IMR-90 (cell line): ENCODE measurements around the gene DNM3. TPM values are rescaled to one million over a fixed set of nuclear protein-coding genes. Genes with fewer than 3 reads are reported as not detected.
A peak's percentile ranks its signal among the peaks of the same experiment; 100 is the strongest.

ENCODE experiments used
- ATAC-seq: fragments of 200-7000 bp; cut with Tn5 transposase; 2 replicates; pipeline ENCODE4 v1.9.1; 2020; ENCODE audit warnings: low read depth, mild to moderate bottlenecking, moderate library complexity
- BruUV-seq: library from RNA; stranded (reverse); fragments of 400-500 nt; replicated peaks from 2 replicates; lab custom pipeline; 2021; lab: Mats Ljungman, UMichigan
- CTCF ChIA-PET: fragments of 300-600 bp; formaldehyde crosslinking; extraction: SDS; loops from one replicate; lab custom pipeline; 2021; ENCODE audit warnings: antibody characterized with exemption; lab: Yijun Ruan, JAX
- POLR2A ChIA-PET: fragments of 300-600 bp; sonication (Branson Sonifier 250); formaldehyde crosslinking; loops from one replicate; lab custom pipeline; 2022; ENCODE audit warnings: antibody characterized with exemption; ENCODE audit not compliant: unreplicated experiment; lab: Charles Lee
- DNase-seq: peaks from one replicate; pipeline ENCODE4 v3.0.0; 2013
- H2AFZ ChIP-seq: replicated peaks from 2 replicates; pipeline ENCODE3; 2013; ENCODE audit warnings: low read length, mild to moderate bottlenecking; ENCODE audit not compliant: poor library complexity
- H2AK5ac ChIP-seq: 2 replicates; pipeline ENCODE4 v1.6.1; 2013; ENCODE audit warnings: low read depth, low read length, inconsistent platforms
- H2AK9ac ChIP-seq: replicated peaks from 2 replicates; pipeline ENCODE3; 2013; ENCODE audit warnings: mild to moderate bottlenecking, low read depth, low read length, moderate library complexity; ENCODE audit not compliant: poor library complexity
- H2BK120ac ChIP-seq: 2 replicates; pipeline ENCODE4 v1.6.1; 2013; ENCODE audit warnings: low read depth, low read length, inconsistent platforms
- H2BK15ac ChIP-seq: 3 replicates; pipeline ENCODE4 v1.6.1; 2013; ENCODE audit warnings: low read depth, low read length, inconsistent platforms
- H2BK20ac ChIP-seq: 2 replicates; pipeline ENCODE4 v1.6.1; 2013; ENCODE audit warnings: low read depth, mild to moderate bottlenecking, inconsistent platforms, low read length, moderate library complexity
- H2BK5ac ChIP-seq: 2 replicates; pipeline ENCODE4 v1.6.1; 2013; ENCODE audit warnings: mild to moderate bottlenecking, low read depth, low read length, inconsistent platforms; ENCODE audit not compliant: poor library complexity, severe bottlenecking
- H3K14ac ChIP-seq: replicated peaks from 2 replicates; pipeline ENCODE4 v1.6.1; 2013; ENCODE audit warnings: low read depth, low read length, inconsistent platforms
- H3K18ac ChIP-seq: 2 replicates; pipeline ENCODE4 v1.6.1; 2013; ENCODE audit warnings: low read depth, low read length, control low read depth
- H3K23ac ChIP-seq: 2 replicates; pipeline ENCODE4 v1.6.1; 2013; ENCODE audit warnings: low read depth, low read length, inconsistent platforms
- H3K27ac ChIP-seq: 2 replicates; pipeline ENCODE4 v1.5.1; 2013; ENCODE audit warnings: mild to moderate bottlenecking, control low read depth, low read length; ENCODE audit not compliant: insufficient read depth
- H3K27me3 ChIP-seq: 2 replicates; pipeline ENCODE4 v1.6.1; 2013; ENCODE audit warnings: low read length; ENCODE audit not compliant: control insufficient read depth, insufficient read depth
- H3K36me3 ChIP-seq: 2 replicates; pipeline ENCODE4 v1.6.1; 2013; ENCODE audit warnings: low read length, mixed read lengths; ENCODE audit not compliant: control insufficient read depth, insufficient read depth
- H3K4ac ChIP-seq: 2 replicates; pipeline ENCODE4 v1.6.1; 2013; ENCODE audit warnings: low read depth, low read length, inconsistent platforms
- H3K4me1 ChIP-seq: 2 replicates; pipeline ENCODE4 v1.6.1; 2013; ENCODE audit warnings: low read length, mixed read lengths; ENCODE audit not compliant: control insufficient read depth, insufficient read depth
- H3K4me2 ChIP-seq: 2 replicates; pipeline ENCODE4 v1.6.1; 2013; ENCODE audit warnings: low read depth, mild to moderate bottlenecking, control low read depth, low read length, moderate library complexity
- H3K4me3 ChIP-seq: 2 replicates; pipeline ENCODE4 v1.5.1; 2013; ENCODE audit warnings: low read depth, mild to moderate bottlenecking, control low read depth, low read length, moderate library complexity; ENCODE audit not compliant: insufficient read depth
- H3K56ac ChIP-seq: 2 replicates; pipeline ENCODE4 v1.6.1; 2013; ENCODE audit warnings: low read length, inconsistent platforms; ENCODE audit not compliant: insufficient read depth; ENCODE audit errors: extremely low read depth
- H3K79me1 ChIP-seq, 2 experiments: 2 replicates each; pipeline ENCODE4 v1.6.1; 2013; ENCODE audit warnings: low read length in 2 of 2, inconsistent platforms in 1 of 2, low read depth in 1 of 2
- H3K9ac ChIP-seq: 2 replicates; pipeline ENCODE4 v1.6.1; 2013; ENCODE audit warnings: low read depth, low read length, control low read depth
- H3K9me1 ChIP-seq: 2 replicates; pipeline ENCODE4 v1.6.1; 2013; ENCODE audit warnings: low read length, inconsistent platforms; ENCODE audit not compliant: insufficient read depth
- H3K9me3 ChIP-seq: 2 replicates; pipeline ENCODE4 v1.6.1; 2013; ENCODE audit warnings: low read length; ENCODE audit not compliant: control insufficient read depth, insufficient read depth
- H4K20me1 ChIP-seq: 2 replicates; pipeline ENCODE4 v1.6.1; 2013; ENCODE audit warnings: low read length, inconsistent platforms; ENCODE audit not compliant: insufficient read depth
- H4K5ac ChIP-seq: 2 replicates; pipeline ENCODE4 v1.6.1; 2013; ENCODE audit warnings: mild to moderate bottlenecking, low read depth, low read length, control low read depth
- H4K8ac ChIP-seq, 2 experiments: 2 replicates each; pipeline ENCODE4 v1.6.1; 2013; ENCODE audit warnings: low read depth in 2 of 2, low read length in 2 of 2, control low read depth in 1 of 2, inconsistent platforms in 1 of 2
- H4K91ac ChIP-seq: 2 replicates; pipeline ENCODE4 v1.6.1; 2013; ENCODE audit warnings: low read depth, low read length, inconsistent platforms; ENCODE audit not compliant: insufficient read depth
- MAFK ChIP-seq: IDR thresholded peaks from 2 replicates; pipeline ENCODE4 v1.6.1; 2012; ENCODE audit warnings: low read depth, low read length, improper control_type of control experiment
- MAZ ChIP-seq: IDR thresholded peaks from 2 replicates; pipeline ENCODE4 v1.6.1; 2012; ENCODE audit warnings: low read depth, mild to moderate bottlenecking, low read length, improper control_type of control experiment, moderate library complexity, borderline replicate concordance
- POLR2A ChIP-seq: IDR thresholded peaks from 2 replicates; pipeline ENCODE4 v1.6.1; 2012; ENCODE audit warnings: mild to moderate bottlenecking, low read depth, low read length
- dilution Hi-C: fragments of 300-500 bp; cut with HindIII; formaldehyde crosslinking; loops from one replicate; pipeline ENCODE4 v1.14.3; 2018; ENCODE audit warnings: low sequenced_read_pairs; ENCODE audit not compliant: unreplicated experiment
- in situ Hi-C: fragments of 300-500 bp; cut with MboI; formaldehyde crosslinking; loops from 3 replicates; pipeline ENCODE4 v1.14.3; 2019; ENCODE audit warnings: low sequenced_read_pairs, inconsistent platforms, mixed read lengths
- intact Hi-C: fragments of 100-400 bp; cut with micrococcal nuclease; formaldehyde crosslinking; loops from 2 replicates; pipeline ENCODE4 v1.10.0; 2022
- polyA plus RNA-seq, 3 experiments: library from polyadenylated mRNA; depleted of rRNA; stranded (reverse); fragments of >200 nt; gene quantifications; 2 replicates each; pipeline ENCODE4 v1.2.3, GENCODE V29; 2012; ENCODE audit warnings: low replicate concordance in 1 of 3
- total RNA-seq: library from RNA; depleted of rRNA; stranded (reverse); fragments of >200 nt; gene quantifications from 2 replicates; pipeline ENCODE4 v1.2.3, GENCODE V29; 2012

Gene DNM3
- total and polyA plus RNA-seq, 2 of the 4 experiments (the other 2 are of a cell fraction): 0.36 TPM

GRCh38 chr1:172351346-172351745 lies 510.0 kb downstream of the DNM3 start:
- Histone ChIP-seq H3K27me3 (no peaks in the 10 kb centered on the region), H4K20me1 (no peaks in the 10 kb centered on the region), H3K9ac (no peak overlapping the region), H3K4me3 (no peak overlapping the region), H2AFZ (no peak overlapping the region), H3K27ac (no peak overlapping the region), H3K23ac (no peak overlapping the region), H3K56ac (no peak overlapping the region), H2BK5ac (no peak overlapping the region), H4K91ac (no peak overlapping the region), H2AK9ac (no peak overlapping the region), H3K79me1 (no peaks in the 10 kb centered on the region), H3K36me3 (no peaks in the 10 kb centered on the region), H3K9me1 (0 out of 2 replicates have a peak, but pooled peaks cover 2% of the 10 kb centered on the region), H3K14ac (no peak overlapping the region), H3K4me2 (no peak overlapping the region), H2BK15ac (no peak overlapping the region), H3K4ac (no peak overlapping the region), H4K5ac (no peak overlapping the region), H3K9me3 (no peaks in the 10 kb centered on the region; the same call in 1 of the 2 replicates), H2BK120ac (no peak overlapping the region), H2BK20ac (no peak overlapping the region), H4K8ac (no peak overlapping the region), H2AK5ac (no peak overlapping the region), H3K4me1 (peaks cover 7% of the 10 kb centered on the region), H3K18ac (no peak overlapping the region)
- peak; percentile 73 for ATAC-seq
- POLR2A ChIA-PET: no interaction called here
- intact Hi-C loops: no loop called here
- no TSS peak for BruUV-seq
- DNase-seq: peak; percentile 43
- TF ChIP-seq POLR2A: no peak
- TF ChIP-seq MAZ: no peak
- peak; percentile 74 for TF ChIP-seq MAFK
- dilution Hi-C loops: no loop called here
- CTCF ChIA-PET: no interaction called here
- in situ Hi-C loops: no loop called here
